ENCODE data around the gene TMEM175.
"Not testable (repeated sequence)": the region's sequence is repeated elsewhere in the genome, so short reads cannot be mapped to it uniquely, and the experiment has no call there.

Gene TMEM175

GRCh38 chr4:973431-974397 is 41.5 kb downstream of the TMEM175 start, which contains the start of gene DGKQ:
Gene DGKQ, minus strand, starts transcription at chr4:973569. Its CDS starts 87 bp downstream, at chr4:973482.
- DNase-seq = no peak

- no peak for DNase-seq
These were observed 42.4 kb downstream of the TMEM175 start for GRCh38 chr4:974668-975067.

- DNase-seq = not testable (repeated sequence)
These were observed 43.8 kb downstream of the TMEM175 start for GRCh38 chr4:976016-976415.

- no peak for DNase-seq
These were observed 46.9 kb downstream of the TMEM175 start for GRCh38 chr4:978957-979701.

- DNase-seq = no peak
These were observed 50.0 kb downstream of the TMEM175 start for GRCh38 chr4:982291-982690.

GRCh38 chr4:982814-983213 is 50.6 kb downstream of the TMEM175 start:
- no peak for DNase-seq

- DNase-seq = no peak
These were observed 52.2 kb downstream of the TMEM175 start for GRCh38 chr4:984336-985054.

- DNase-seq = no peak
These were observed 53.0 kb downstream of the TMEM175 start for GRCh38 chr4:985123-985830.

- DNase-seq = no peak
These were observed 54.2 kb downstream of the TMEM175 start for GRCh38 chr4:986428-986878.

GRCh38 chr4:986879-987623 is 54.8 kb downstream of the TMEM175 start, which contains the start of gene IDUA:
Gene IDUA, plus strand, starts transcription at chr4:987044. Its CDS starts 41 bp downstream, at chr4:987085.
- no peak for DNase-seq

GRCh38 chr4:987624-988513 is 55.6 kb downstream of the TMEM175 start:
- no peak for DNase-seq

- no peak for DNase-seq
These were observed 56.8 kb downstream of the TMEM175 start for GRCh38 chr4:988726-989721.

- DNase-seq = no peak
These were observed 57.6 kb downstream of the TMEM175 start for GRCh38 chr4:989722-990471.

GRCh38 chr4:990746-991367 is 58.6 kb downstream of the TMEM175 start:
- no peak for DNase-seq

- no peak for DNase-seq
These were observed 59.4 kb downstream of the TMEM175 start for GRCh38 chr4:991451-992296.

- DNase-seq = no peak
These were observed 60.2 kb downstream of the TMEM175 start for GRCh38 chr4:992297-993110.
